DOHH2 (cell line): ENCODE data around the gene AATF.

Source experiments
- H3F3A ChIP-seq: fragments of 200-600 bp; sonication (generic), shearing (Covaris generic); 2 replicates; pipeline ENCODE4 v1.6.0; 2016; ENCODE audit warnings: antibody characterized with exemption, mild to moderate bottlenecking; ENCODE audit not compliant: control insufficient read depth, insufficient read depth
- H3K27ac ChIP-seq: fragments of 200-600 bp; sonication (generic); 2 replicates; pipeline ENCODE4 v1.5.1; 2014; ENCODE audit warnings: low read depth, mild to moderate bottlenecking, low read length, moderate library complexity
- H3K27me3 ChIP-seq: fragments of 200-600 bp; sonication (generic); 2 replicates; pipeline ENCODE4 v1.6.1; 2014; ENCODE audit warnings: mild to moderate bottlenecking, low read length, mixed read lengths; ENCODE audit not compliant: control insufficient read depth
- H3K36me3 ChIP-seq: fragments of 200-600 bp; sonication (generic); 2 replicates; pipeline ENCODE4 v1.6.1; 2014; ENCODE audit warnings: mild to moderate bottlenecking, low read length, moderate library complexity, mixed read lengths; ENCODE audit not compliant: control insufficient read depth
- H3K4me1 ChIP-seq: fragments of 200-600 bp; sonication (generic); 2 replicates; pipeline ENCODE4 v1.6.1; 2014; ENCODE audit warnings: mild to moderate bottlenecking, low read length, mixed read lengths; ENCODE audit not compliant: control insufficient read depth
- H3K4me2 ChIP-seq: fragments of 200-600 bp; sonication (generic); 2 replicates; pipeline ENCODE4 v1.6.0; 2014; ENCODE audit warnings: mild to moderate bottlenecking, low read length, moderate library complexity
- H3K4me3 ChIP-seq: fragments of 200-600 bp; sonication (generic); 2 replicates; pipeline ENCODE4 v1.5.1; 2014; ENCODE audit warnings: mild to moderate bottlenecking, low read length, mixed read lengths
- H3K79me2 ChIP-seq: fragments of 200-600 bp; sonication (generic); 2 replicates; pipeline ENCODE4 v1.6.1; 2014; ENCODE audit warnings: mild to moderate bottlenecking, low read length, mixed read lengths; ENCODE audit not compliant: control insufficient read depth
- H3K9me2 ChIP-seq: fragments of 200-600 bp; sonication (generic); replicated peaks from 2 replicates; pipeline ENCODE4 v1.6.1; 2014; ENCODE audit warnings: mild to moderate bottlenecking, low read length, mixed read lengths; ENCODE audit not compliant: control insufficient read depth
- H3K9me3 ChIP-seq: fragments of 200-600 bp; sonication (generic); 2 replicates; pipeline ENCODE4 v1.6.1; 2014; ENCODE audit warnings: antibody characterized with exemption, low read length, mixed read lengths; ENCODE audit not compliant: control insufficient read depth, insufficient read depth
- H4K20me1 ChIP-seq: fragments of 200-600 bp; sonication (generic); 2 replicates; pipeline ENCODE4 v1.6.0; 2014; ENCODE audit warnings: low read depth, mild to moderate bottlenecking, antibody characterized with exemption, low read length, moderate library complexity; ENCODE audit not compliant: control insufficient read depth, insufficient read depth
- EZH2phosphoT487 ChIP-seq: fragments of 200-600 bp; sonication (generic); IDR thresholded peaks from 2 replicates; pipeline ENCODE4 v1.6.1; 2017; ENCODE audit warnings: borderline replicate concordance, mild to moderate bottlenecking, antibody characterized with exemption, low read length, moderate library complexity, mixed read lengths
- TF ChIP-seq, protein P1 (sequence below): fragments of 200-600 bp; sonication (generic); IDR thresholded peaks from one replicate; pipeline ENCODE4 v1.5.1; 2014; ENCODE audit warnings: antibody characterized with exemption, mild to moderate bottlenecking, low read depth, low read length; ENCODE audit not compliant: poor library complexity, severe bottlenecking

AATF gene

GRCh38 chr17:36975922-36976515 lies 27.3 kb downstream of the AATF start:
- Histone ChIP-seq H3K9me2 (no peaks in the 10 kb centered on the region), H3K4me3 (no peak overlapping the region), H3F3A (no peaks in the 10 kb centered on the region), H3K79me2 (peaks cover 96% of the 10 kb centered on the region), H3K4me2 (no peak overlapping the region), H3K4me1 (peaks cover 13% of the 10 kb centered on the region), H3K27me3 (no peaks in the 10 kb centered on the region), H3K27ac (no peak overlapping the region), H3K36me3 (peaks cover 50% of the 10 kb centered on the region), H4K20me1 (peaks cover 14% of the 10 kb centered on the region; the same call in 1 of the 2 replicates), H3K9me3 (no peaks in the 10 kb centered on the region)
- no peak for TF ChIP-seq EZH2phosphoT487
- TF ChIP-seq, protein P1, sequence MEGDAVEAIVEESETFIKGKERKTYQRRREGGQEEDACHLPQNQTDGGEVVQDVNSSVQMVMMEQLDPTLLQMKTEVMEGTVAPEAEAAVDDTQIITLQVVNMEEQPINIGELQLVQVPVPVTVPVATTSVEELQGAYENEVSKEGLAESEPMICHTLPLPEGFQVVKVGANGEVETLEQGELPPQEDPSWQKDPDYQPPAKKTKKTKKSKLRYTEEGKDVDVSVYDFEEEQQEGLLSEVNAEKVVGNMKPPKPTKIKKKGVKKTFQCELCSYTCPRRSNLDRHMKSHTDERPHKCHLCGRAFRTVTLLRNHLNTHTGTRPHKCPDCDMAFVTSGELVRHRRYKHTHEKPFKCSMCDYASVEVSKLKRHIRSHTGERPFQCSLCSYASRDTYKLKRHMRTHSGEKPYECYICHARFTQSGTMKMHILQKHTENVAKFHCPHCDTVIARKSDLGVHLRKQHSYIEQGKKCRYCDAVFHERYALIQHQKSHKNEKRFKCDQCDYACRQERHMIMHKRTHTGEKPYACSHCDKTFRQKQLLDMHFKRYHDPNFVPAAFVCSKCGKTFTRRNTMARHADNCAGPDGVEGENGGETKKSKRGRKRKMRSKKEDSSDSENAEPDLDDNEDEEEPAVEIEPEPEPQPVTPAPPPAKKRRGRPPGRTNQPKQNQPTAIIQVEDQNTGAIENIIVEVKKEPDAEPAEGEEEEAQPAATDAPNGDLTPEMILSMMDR: no peak

- H4K20me1 ChIP-seq: peaks cover 6% of the 10 kb centered on the region; the same call in 1 of the 2 replicates
- H3K36me3 ChIP-seq: peaks cover 51% of the 10 kb centered on the region
- H3K4me1 ChIP-seq: peaks cover 13% of the 10 kb centered on the region
- no peak overlapping the region for H3K4me3 ChIP-seq
- H3K27me3 ChIP-seq: no peaks in the 10 kb centered on the region
- H3K79me2 ChIP-seq: peaks cover 95% of the 10 kb centered on the region
- TF ChIP-seq, protein P1: no peak
- TF ChIP-seq EZH2phosphoT487: no peak
- H3K27ac ChIP-seq: no peak overlapping the region
- no peaks in the 10 kb centered on the region for H3F3A ChIP-seq
- no peak overlapping the region for H3K4me2 ChIP-seq
- H3K9me3 ChIP-seq: no peaks in the 10 kb centered on the region
- no peaks in the 10 kb centered on the region for H3K9me2 ChIP-seq
These were observed 28.3 kb downstream of the AATF start for GRCh38 chr17:36977066-36977465.

- no peak overlapping the region for H3K4me2 ChIP-seq
- H3K36me3 ChIP-seq: peaks cover 52% of the 10 kb centered on the region
- TF ChIP-seq EZH2phosphoT487: no peak
- TF ChIP-seq, protein P1: no peak
- H3K27me3 ChIP-seq: no peaks in the 10 kb centered on the region
- peaks cover 6% of the 10 kb centered on the region; the same call in 1 of the 2 replicates for H4K20me1 ChIP-seq
- H3K9me3 ChIP-seq: no peaks in the 10 kb centered on the region
- no peak overlapping the region for H3K4me3 ChIP-seq
- H3K79me2 ChIP-seq: peaks cover 95% of the 10 kb centered on the region
- no peaks in the 10 kb centered on the region for H3K9me2 ChIP-seq
- H3K27ac ChIP-seq: no peak overlapping the region
- peaks cover 13% of the 10 kb centered on the region for H3K4me1 ChIP-seq
- H3F3A ChIP-seq: no peaks in the 10 kb centered on the region
These were observed 28.8 kb downstream of the AATF start for GRCh38 chr17:36977568-36977967.
